Heart right ventricle (tissue), 16 donors: ENCODE results near the gene RPL29. TPM values are rescaled to one million over a fixed set of nuclear protein-coding genes. Genes with fewer than 3 reads are reported as not detected.

Experiments
- ATAC-seq, 8 donors: fragments of 200-7000 bp; cut with Tn5 transposase; one replicate each; pipeline ENCODE4 v1.9.1; 2020; ENCODE audit warnings: mild to moderate bottlenecking in 8 of 8, moderate library complexity in 8 of 8, moderate number of reproducible peaks in 1 of 8
- DNase-seq, 2 donors: peaks; one replicate each; pipeline ENCODE4 v3.0.0-alpha.2; 2020
- H3K27ac ChIP-seq, 10 donors: fragments of 200-600 bp; sonication (generic) in 2 of 10; one replicate each; pipeline versions ENCODE4 v1.5.0 to v1.8.0; 2020 to 2022; ENCODE audit warnings: mild to moderate bottlenecking in 3 of 10
- H3K27me3 ChIP-seq, 7 donors: fragments of 200-600 bp; one replicate each; pipeline ENCODE4 v1.8.0; 2021 to 2022; ENCODE audit warnings: mild to moderate bottlenecking in 2 of 7
- H3K36me3 ChIP-seq, 9 donors: fragments of 200-600 bp; sonication (generic) in 1 of 9; one replicate each; pipeline versions ENCODE4 v1.5.0 to v1.8.0; 2020 to 2022; ENCODE audit warnings: mild to moderate bottlenecking in 2 of 9
- H3K4me1 ChIP-seq, 9 donors: fragments of 200-600 bp; sonication (generic) in 1 of 9; one replicate each; pipeline versions ENCODE4 v1.5.0 to v1.8.0; 2020 to 2022; ENCODE audit warnings: mild to moderate bottlenecking in 4 of 9
- H3K4me3 ChIP-seq, 10 donors: fragments of 200-600 bp; sonication (generic) in 2 of 10; one replicate each; pipeline versions ENCODE4 v1.5.0 to v1.8.0; 2020 to 2022; ENCODE audit warnings: mild to moderate bottlenecking in 7 of 10, moderate library complexity in 2 of 10
- H3K9me3 ChIP-seq, 11 donors: fragments of 200-600 bp in 10 of 11; sonication (generic) in 2 of 11; one replicate each; pipeline versions ENCODE4 v1.5.0 to v1.8.0; 2013 to 2022; ENCODE audit warnings: mild to moderate bottlenecking in 2 of 11, control low read depth in 1 of 11, moderate library complexity in 1 of 11
- WGBS, 2 donors: extraction: QIAGEN DNeasy Blood & Tissue Kit; methylation state at CpG; one replicate each; pipeline ENCODE4 v1.1.7; 2013; ENCODE audit warnings: inconsistent platforms in 1 of 2; 5-methylcytosine and 5-hydroxymethylcytosine counted together
- intact Hi-C, 10 donors: fragments of 100-400 bp; cut with DNase I; formaldehyde crosslinking; loops; one replicate each; pipeline versions ENCODE4 v1.11.1 to v1.14.2; 2022
- polyA plus RNA-seq, 2 donors: library from polyadenylated mRNA; stranded (reverse); fragments of 200-250 nt; gene quantifications; one replicate each; pipeline ENCODE4 v1.2.3, GENCODE V29; 2013
- total RNA-seq, 10 donors: library from RNA; stranded (reverse); fragmentation: NEBNext Ultra II Directional in 3 of 10; extraction: Animal tissue kit (Norgen Biotek cat#: 25700) in 3 of 10; gene quantifications; one replicate each; pipeline versions ENCODE4 v1.2.1 to v1.2.4, GENCODE V29; 2021 to 2023
- TF ChIP-seq, protein P1 (sequence below), 9 donors: fragments of 200-600 bp; sonication (generic) in 2 of 9; IDR thresholded peaks; one replicate each; pipeline versions ENCODE4 v1.5.0 to v1.8.0; 2021 to 2022; ENCODE audit warnings: antibody characterized with exemption in 9 of 9, mild to moderate bottlenecking in 5 of 9, moderate library complexity in 1 of 9
- donor health status: Arrhythmogenic right ventricular cardiomyopathy.
- donor health status: ischemic (EF 13 %, LVEDD 7.1; RV severe dilation, severe dysfunction).
- donor health status: healthy with polysubstance abuse.
- donor health status: DM: no; HTN: yes; CAD: no.
- donor health status: DM: no; HTN: no; CAD: no.
- donor health status: ischemic (EF 25% LVEDD 6.9; RV normal size, moderate dysfunction).
- donor health status: ischemic (EF 25% LVEDD 5.7; RV mildly dilated, moderate dysfunction).
- donor health status: healthy.
- donor health status: DM: yes; HTN: yes; CAD: no.
- donor health status: Ischemic cardiomyopathy.
- donor health status: ischemic (EF 35%, LVEDD 5.7; RV mildly dilated, moderate dysfunction).
- donor health status: nonischemic (EF 11% LVEDD 7.7; RV severe dilation, severe dysfunction).
- donor health status: DM: yes; HTN: yes; CAD: no.
- donor health status: PGD.
- donor health status: ischemic (EF 29% LVEDD 5.4; RV normal size, mild dysfunction).
- donor health status: nonischemic (EF 23%, LVEDD 6.1; RV moderate dilation, normal function).

Gene RPL29
- total and polyA plus RNA-seq, 12 donors = 505 to 1,915 (median 643) TPM

- whole genome bisulfite sequencing, 2 donors = 3% methylated on average over 93 to 97 of the region's 97 CpGs
- Histone ChIP-seq H3K27ac (peak overlapping the region; percentile 75 to 89 (median 82)), H3K9me3 (no peaks in the 10 kb centered on the region), H3K27me3 (peaks cover 0 to 23% (median 0%) of the 10 kb centered on the region in 7 donors), H3K4me3 (peak overlapping the region; percentile 18 to 63 (median 52)), H3K4me1 (peaks cover 3 to 29% (median 17%) of the 10 kb centered on the region in 9 donors), H3K36me3 (peaks cover 0 to 41% (median 17%) of the 10 kb centered on the region in 9 donors)
- intact Hi-C loops = no loop called here
- ATAC-seq (peak; percentile 74 to 93 (median 80)), DNase-seq (peak; percentile 50 to 70)
- TF ChIP-seq, protein P1, sequence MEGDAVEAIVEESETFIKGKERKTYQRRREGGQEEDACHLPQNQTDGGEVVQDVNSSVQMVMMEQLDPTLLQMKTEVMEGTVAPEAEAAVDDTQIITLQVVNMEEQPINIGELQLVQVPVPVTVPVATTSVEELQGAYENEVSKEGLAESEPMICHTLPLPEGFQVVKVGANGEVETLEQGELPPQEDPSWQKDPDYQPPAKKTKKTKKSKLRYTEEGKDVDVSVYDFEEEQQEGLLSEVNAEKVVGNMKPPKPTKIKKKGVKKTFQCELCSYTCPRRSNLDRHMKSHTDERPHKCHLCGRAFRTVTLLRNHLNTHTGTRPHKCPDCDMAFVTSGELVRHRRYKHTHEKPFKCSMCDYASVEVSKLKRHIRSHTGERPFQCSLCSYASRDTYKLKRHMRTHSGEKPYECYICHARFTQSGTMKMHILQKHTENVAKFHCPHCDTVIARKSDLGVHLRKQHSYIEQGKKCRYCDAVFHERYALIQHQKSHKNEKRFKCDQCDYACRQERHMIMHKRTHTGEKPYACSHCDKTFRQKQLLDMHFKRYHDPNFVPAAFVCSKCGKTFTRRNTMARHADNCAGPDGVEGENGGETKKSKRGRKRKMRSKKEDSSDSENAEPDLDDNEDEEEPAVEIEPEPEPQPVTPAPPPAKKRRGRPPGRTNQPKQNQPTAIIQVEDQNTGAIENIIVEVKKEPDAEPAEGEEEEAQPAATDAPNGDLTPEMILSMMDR (IDR thresholded peaks at IDR 0.05) = peak; percentile 31 to 54 (median 49)
Measured at GRCh38 chr3:51955893-51956770, 39.6 kb downstream of the RPL29 start.

DNA sequence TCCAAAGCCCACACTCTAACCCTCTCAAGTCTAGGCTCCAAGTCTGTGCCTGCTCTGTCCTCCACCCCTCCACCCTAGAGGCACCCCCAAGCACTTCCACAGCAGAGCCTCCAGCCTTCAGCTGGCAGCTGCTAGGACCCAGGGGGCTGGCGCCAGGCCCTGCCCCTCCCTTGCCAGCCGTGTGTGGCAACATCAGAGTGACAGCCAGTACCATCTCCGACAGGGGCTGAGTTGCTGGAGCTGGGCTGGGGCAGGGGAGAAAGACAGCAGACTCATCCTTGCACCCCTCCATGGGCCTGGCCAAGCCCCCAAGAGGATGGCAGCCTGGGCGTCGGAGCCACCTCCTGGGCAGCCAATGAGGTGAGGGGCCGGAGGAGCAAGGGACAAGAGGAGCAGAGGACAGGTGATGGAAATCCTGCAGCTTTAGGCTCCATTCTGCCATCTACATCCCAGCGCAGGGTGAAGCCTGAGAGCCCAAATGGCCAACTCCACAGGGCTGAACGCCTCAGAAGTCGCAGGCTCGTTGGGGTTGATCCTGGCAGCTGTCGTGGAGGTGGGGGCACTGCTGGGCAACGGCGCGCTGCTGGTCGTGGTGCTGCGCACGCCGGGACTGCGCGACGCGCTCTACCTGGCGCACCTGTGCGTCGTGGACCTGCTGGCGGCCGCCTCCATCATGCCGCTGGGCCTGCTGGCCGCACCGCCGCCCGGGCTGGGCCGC lies 40.4 kb downstream of the RPL29 start, which contains the start of gene GPR62:
Gene GPR62, plus strand, starts transcription at position 207 of the 718 bp plus-strand sequence. Its CDS starts 272 bp downstream, at position 479.
- ATAC-seq (peak in 2 of 8 donors; percentile 6 to 16), DNase-seq (no peak)
- peaks cover 0 to 33% (median 17%) of the 10 kb centered on the region in 9 donors for H3K36me3 ChIP-seq
- TF ChIP-seq, protein P1 (IDR thresholded peaks at IDR 0.05) = no peak
- peaks cover 0 to 23% (median 0%) of the 10 kb centered on the region in 7 donors for H3K27me3 ChIP-seq
- 18 to 32% methylated on average over 33 of the region's 33 CpGs for WGBS, 2 donors
- H3K4me1 ChIP-seq = peaks cover 0 to 29% (median 15%) of the 10 kb centered on the region in 9 donors
- H3K4me3 ChIP-seq = peak within 1 kb of the TSS; percentile 18 to 63 (median 52)
- no peaks in the 10 kb centered on the region for H3K9me3 ChIP-seq
- intact Hi-C loops = no loop called here
- peak within 1 kb of the TSS; percentile 75 to 89 (median 82) for H3K27ac ChIP-seq

- Histone ChIP-seq H3K27me3 (peaks cover 0 to 23% (median 0%) of the 10 kb centered on the region in 7 donors), H3K27ac (no peak overlapping the region), H3K9me3 (no peaks in the 10 kb centered on the region), H3K4me3 (no peak overlapping the region), H3K36me3 (peaks cover 0 to 33% (median 12%) of the 10 kb centered on the region in 9 donors), H3K4me1 (peaks cover 0 to 29% (median 15%) of the 10 kb centered on the region in 9 donors)
- TF ChIP-seq, protein P1 (IDR thresholded peaks at IDR 0.05) = no peak
- WGBS, 2 donors = 86 to 100% methylated on average over 1 of the region's 1 CpG
- no peak for ATAC-seq
- no peak for DNase-seq
- intact Hi-C loops = no loop called here
Measured at GRCh38 chr3:51954713-51955112, 41.0 kb downstream of the RPL29 start.

- ATAC-seq (no peak), DNase-seq (no peak)
- Histone ChIP-seq H3K36me3 (peaks cover 0 to 33% (median 10%) of the 10 kb centered on the region in 9 donors), H3K4me3 (no peak overlapping the region), H3K27me3 (peaks cover 0 to 23% (median 0%) of the 10 kb centered on the region in 7 donors), H3K4me1 (peaks cover 0 to 29% (median 15%) of the 10 kb centered on the region in 9 donors), H3K27ac (no peak overlapping the region), H3K9me3 (no peaks in the 10 kb centered on the region)
- TF ChIP-seq, protein P1 (IDR thresholded peaks at IDR 0.05) = no peak
- WGBS, 2 donors = 77 to 78% methylated on average over 6 of the region's 6 CpGs
- intact Hi-C loops = no loop called here
Measured at GRCh38 chr3:51954105-51954504, 41.6 kb downstream of the RPL29 start.
